HG03108 (cell line): Measurements from ENCODE around the gene C11orf97.
"Not testable (repeated sequence)": the region's sequence is repeated elsewhere in the genome, so short reads cannot be mapped to it uniquely, and the experiment has no call there.

ENCODE experiments used
- ATAC-seq: cut with Tn5 transposase; IDR thresholded peaks from one replicate; pipeline ENCODE4 v1.9.1; 2021; ENCODE audit warnings: moderate library complexity; ENCODE audit not compliant: unreplicated experiment

Gene C11orf97

GRCh38 chr11:94555752-94556329 is 43.6 kb downstream of the C11orf97 start:
- not testable (repeated sequence) for ATAC-seq

- ATAC-seq: no peak
Measured at GRCh38 chr11:94557421-94557820, 45.2 kb downstream of the C11orf97 start.

DNA sequence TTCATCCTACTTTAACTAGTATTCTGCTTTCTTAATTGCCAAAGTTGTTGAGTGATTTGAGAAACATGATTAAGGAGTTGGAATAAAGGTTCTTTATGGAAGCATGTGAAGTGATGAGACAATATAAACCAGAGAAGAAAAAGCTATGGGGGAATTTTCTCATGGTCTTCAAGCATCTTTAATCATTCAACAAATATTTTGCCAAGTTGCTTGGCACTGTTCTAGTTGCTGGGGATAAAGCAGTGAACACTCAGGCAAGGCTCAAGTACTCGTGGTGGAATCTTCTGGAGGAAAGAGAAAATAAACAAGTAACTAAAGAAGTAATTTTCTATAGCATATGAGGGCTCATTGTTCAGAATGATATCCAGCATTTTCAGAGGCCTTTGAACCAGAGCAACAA is 45.7 kb downstream of the C11orf97 start:
- no peak for ATAC-seq

DNA sequence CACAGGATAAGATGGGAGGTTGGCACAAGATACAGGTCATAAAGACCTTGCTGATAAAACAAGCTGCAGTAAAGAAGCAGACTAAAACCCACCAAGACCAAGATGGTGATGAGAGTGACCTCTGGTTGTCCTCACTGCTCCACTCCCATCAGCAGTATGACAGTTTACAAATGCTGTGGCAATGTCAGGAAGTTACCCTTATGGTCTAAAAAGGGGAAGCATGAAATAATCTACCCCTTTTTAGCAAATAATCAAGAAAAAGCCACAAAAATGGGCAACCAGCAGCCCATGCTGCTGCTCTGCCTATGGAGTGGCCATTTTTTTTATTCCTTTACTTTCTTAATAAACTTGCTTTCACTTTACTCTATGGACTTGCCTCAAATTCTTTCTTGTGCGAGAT is 46.2 kb downstream of the C11orf97 start:
- no peak for ATAC-seq

- no peak for ATAC-seq
Measured at GRCh38 chr11:94558932-94559331, 46.7 kb downstream of the C11orf97 start.

GRCh38 chr11:94559361-94559760 is 47.1 kb downstream of the C11orf97 start:
- no peak for ATAC-seq

DNA sequence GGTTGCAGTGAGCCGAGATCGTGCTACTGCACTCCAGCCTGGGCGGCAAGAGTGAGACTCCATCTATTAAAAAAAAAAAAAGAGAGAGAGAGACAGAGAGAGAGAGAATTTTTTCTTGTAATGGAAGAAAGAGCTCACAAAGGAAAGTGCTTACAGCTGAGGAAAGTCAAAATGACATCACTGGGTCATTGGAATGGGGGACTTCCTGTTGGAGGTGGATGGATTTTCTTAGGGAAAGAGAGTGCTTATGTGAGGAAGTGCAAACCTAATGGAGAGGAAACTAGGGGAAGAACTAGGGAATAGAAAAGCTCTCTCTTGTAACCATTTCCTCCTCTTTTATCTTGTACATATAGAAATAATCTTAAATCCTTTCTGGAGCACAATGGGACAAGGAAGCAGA is 48.6 kb downstream of the C11orf97 start:
- no peak for ATAC-seq

DNA sequence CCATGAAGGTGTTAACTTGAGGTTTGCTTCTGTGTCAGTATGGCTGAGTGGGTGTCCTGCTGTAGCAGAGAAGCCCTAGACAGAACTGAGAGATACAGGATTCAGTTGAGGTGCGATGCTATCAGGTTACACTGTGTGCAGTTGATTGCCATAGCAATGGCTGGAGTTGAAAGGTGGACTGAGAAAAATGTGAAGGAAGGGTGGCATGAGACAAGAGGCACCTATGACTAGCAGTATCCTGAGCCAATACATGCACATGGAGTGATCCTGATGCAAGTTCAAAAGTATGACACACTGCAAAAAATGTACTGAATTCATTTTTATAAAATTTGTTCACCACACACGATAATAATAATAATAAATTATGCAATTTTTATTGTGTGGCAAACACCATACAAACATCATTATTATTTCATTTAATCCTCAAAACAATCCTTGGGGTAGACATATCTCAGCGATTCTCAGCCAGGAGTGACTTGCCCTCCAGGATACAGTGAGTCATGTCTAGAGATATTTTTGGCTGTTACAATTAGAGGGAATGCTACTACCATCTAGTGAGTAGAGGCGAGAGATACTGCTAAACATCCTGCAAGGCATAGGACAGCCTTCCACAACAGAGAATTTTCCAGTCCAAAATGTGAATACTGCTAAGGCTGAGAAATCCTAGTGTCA is 51.1 kb downstream of the C11orf97 start:
- no peak for ATAC-seq

- ATAC-seq: no peak
Measured at GRCh38 chr11:94563848-94564467, 51.7 kb downstream of the C11orf97 start.

DNA sequence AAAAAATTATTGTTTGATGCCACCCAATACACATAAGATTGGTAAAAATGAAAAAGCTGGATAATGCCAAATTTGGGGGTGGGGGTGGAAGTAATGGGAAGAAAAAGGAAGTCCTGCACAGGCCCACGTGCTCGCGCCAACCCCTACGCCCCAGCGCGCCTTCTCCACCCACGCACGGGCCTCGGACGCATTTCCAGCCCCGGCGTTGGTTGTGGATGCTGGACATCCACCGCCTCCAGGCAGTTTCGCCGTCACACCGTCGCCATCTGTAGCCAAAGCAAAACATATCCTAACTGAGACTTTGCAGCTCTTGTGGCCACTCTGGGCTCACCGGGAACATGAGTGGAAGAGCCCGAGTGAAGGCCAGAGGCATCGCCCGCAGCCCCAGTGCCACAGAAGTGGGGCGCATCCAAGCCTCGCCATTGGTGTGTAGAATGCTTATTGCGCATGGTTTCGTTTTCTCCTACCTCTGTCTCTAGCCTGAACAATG is 55.0 kb downstream of the C11orf97 start, which contains the start of gene PIWIL4:
TSS of gene PIWIL4 (plus strand) at position 188 of the 490 bp plus-strand sequence. CDS start at position 339, 151 bp downstream.
- ATAC-seq: no peak

DNA sequence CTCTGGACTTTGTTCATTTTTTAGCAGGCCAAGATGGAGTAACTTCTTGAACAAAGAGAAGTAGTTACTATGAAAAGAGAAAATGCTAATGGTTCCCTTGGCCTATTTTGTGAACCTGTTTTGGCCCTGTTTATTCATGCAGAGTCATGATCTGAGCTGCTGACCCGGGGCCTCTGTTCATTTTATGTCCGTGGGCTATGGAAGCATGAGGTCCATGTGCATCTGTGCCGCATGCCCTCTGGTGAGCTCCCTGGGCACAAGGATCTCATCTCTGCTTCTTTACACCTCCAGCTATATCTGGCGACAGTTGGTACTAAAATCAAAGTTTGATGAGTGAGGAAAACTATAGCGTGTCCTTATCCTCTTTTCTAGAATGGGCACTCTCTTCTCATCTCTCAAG is 55.9 kb downstream of the C11orf97 start:
- no peak for ATAC-seq

DNA sequence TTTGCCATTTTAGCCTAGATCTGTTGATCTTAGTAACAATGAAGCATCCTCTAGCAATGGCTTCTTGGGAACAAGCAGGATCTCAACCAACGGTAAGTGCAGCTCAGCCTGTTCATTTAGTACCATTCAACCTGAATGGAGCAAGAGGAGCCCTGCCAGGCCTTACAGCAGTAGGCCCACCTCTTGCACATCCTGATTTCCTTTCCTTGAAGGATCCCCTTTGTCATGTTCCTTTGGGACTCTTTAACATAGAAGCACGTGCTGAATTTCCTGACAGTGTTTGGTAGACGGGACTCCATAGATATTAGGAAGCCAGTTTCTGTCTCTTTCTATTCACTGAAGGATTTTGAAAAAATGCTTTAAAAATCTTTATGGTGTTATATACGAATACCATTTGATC is 56.5 kb downstream of the C11orf97 start:
- no peak for ATAC-seq

DNA sequence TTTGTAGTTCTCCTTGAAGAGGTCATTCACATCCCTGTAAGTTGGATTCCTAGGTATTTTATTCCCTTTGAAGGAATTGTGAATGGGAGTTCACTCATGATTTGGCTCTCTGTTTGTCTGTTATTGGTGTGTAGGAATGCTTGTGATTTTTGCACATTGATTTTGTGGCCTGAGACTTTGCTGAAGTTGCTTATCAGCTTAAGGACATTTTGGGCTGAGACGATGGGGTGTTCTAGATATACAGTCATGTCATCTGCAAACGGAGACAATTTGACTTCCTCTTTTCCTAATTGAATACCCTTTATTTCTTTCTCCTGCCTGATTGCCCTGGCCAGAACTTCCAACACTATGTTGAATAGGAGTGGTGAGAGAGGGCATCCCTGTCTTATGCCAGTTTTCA is 60.7 kb downstream of the C11orf97 start:
- not testable (repeated sequence) for ATAC-seq

DNA sequence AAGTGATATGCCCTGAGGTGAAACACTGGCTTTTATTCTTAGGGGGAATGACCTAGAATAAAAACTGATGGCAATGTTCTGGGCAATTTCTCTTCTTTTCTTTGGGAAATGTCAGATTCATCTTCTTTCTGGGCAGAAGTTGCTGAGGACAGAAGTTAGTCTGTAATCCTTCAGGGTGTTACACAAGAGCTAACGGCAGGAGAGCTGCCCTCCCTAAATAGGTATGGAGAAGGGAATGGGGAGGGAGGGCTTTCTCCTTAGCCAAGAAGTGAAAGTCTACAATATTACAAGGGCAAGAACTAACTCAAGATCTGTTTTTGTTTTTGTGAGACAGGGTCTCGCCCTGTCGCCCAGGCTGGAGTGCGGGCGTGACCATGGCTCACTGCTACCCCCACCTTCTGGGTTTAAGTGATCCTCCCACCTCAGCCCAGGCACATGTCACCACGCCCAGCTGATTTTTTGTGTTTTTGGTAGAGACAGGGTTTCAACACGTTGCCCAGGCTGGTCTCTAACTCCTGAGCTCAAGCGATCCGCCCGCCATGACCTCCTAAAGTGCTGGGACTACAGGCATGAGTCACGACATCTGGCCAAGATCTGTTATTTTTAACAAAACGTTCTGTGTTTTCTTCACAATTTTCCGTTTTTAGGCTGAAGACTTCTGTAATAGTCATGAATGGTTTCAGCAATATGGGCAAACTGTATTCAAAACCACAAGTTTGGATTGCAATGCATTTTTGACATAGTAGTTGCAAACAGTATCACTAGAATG is 62.1 kb downstream of the C11orf97 start:
- no peak for ATAC-seq

DNA sequence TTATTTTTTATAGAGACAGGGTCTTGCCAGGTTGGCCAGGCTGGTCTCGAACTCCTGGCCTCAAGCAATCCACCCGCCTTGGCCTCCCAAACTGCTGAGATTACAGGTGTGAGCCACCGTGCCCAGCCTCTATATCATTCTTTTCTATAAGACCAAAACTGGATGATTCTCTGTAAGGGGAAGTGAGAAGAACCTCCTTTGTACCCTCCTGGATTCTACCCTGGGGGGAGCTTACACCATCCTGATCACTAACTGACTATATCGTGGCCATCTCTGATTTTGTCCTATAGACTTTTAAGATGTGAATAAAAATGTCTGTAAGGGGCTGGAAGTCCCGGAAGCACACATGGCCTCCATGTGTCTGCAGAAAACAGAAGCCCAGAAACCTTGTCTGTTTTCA is 64.0 kb downstream of the C11orf97 start:
- ATAC-seq: no peak

DNA sequence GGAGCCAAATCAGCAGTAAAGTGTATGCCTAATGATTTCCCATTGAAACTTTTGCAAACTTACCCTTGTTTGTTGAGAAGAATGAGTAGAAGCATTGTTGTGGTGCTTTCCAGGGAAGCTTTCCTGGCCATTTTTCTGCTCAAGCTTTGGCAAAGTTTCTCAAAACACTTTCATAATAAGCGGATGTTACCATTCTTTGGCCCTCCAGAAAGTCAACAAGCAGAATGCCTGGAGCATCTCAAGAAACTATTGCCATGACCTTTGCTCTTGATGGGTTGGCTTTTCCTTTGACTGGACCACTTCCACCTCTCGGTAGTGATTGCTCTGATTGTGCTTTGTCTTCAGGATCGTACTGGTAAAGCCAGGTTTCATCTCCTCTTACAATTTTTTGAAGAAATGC is 65.6 kb downstream of the C11orf97 start:
- no peak for ATAC-seq
